HL-60 (cell line): ENCODE data around the gene INPP5B.
"Not testable (repeated sequence)": the region's sequence is repeated elsewhere in the genome, so short reads cannot be mapped to it uniquely, and the experiment has no call there.

Experiments
- DNase-seq, 2 experiments: peaks; one replicate each; pipeline ENCODE4 v3.0.0-alpha.2; 2010 to 2020; ENCODE audit warnings: low read depth in 1 of 2, low spot score in 1 of 2
- H3K27ac ChIP-seq: fragments of 250-450 bp; sonication (Bioruptor Pico); replicated peaks from 2 replicates; pipeline ENCODE4 v1.5.1; 2020; ENCODE audit warnings: mild to moderate bottlenecking, moderate library complexity
- H3K27me3 ChIP-seq: fragments of 250-450 bp; sonication (Bioruptor Pico); 2 replicates; pipeline ENCODE4 v1.5.1; 2021; ENCODE audit warnings: mild to moderate bottlenecking, moderate library complexity; ENCODE audit not compliant: insufficient read depth, poor library complexity, severe bottlenecking
- H3K4me3 ChIP-seq: replicated peaks from 2 replicates; pipeline ENCODE4 v1.5.1; 2011; ENCODE audit warnings: mild to moderate bottlenecking, control low read depth, low read length; ENCODE audit not compliant: insufficient read depth
- CTCF ChIP-seq: IDR thresholded peaks from one replicate; pipeline ENCODE4 v1.5.1; 2011; ENCODE audit warnings: low read length, control low read depth, inconsistent platforms; ENCODE audit not compliant: insufficient read depth
- GABPA ChIP-seq: IDR thresholded peaks from 2 replicates; pipeline ENCODE4 v1.6.1; 2012; ENCODE audit warnings: low read depth
- POLR2AphosphoS5 ChIP-seq: IDR thresholded peaks from 2 replicates; pipeline ENCODE4 v1.6.1; 2012; ENCODE audit warnings: low read depth
- REST ChIP-seq: IDR thresholded peaks from 2 replicates; pipeline ENCODE4 v1.6.1; 2012; ENCODE audit warnings: low read depth; ENCODE audit not compliant: insufficient replicate concordance
- SPI1 ChIP-seq: IDR thresholded peaks from 2 replicates; pipeline ENCODE4 v1.6.1; 2012; ENCODE audit warnings: low read depth, mild to moderate bottlenecking, borderline replicate concordance

INPP5B gene

GRCh38 chr1:37940299-37940947, 6.4 kb downstream of the INPP5B start:
- no peaks in the 10 kb centered on the region for H3K27me3 ChIP-seq
- TF ChIP-seq CTCF (no peak), GABPA (no peak), POLR2AphosphoS5 (no peak), SPI1 (no peak), REST (no peak)
- no peak for DNase-seq
- no peak overlapping the region for H3K4me3 ChIP-seq
- no peak overlapping the region for H3K27ac ChIP-seq

GRCh38 chr1:37936760-37937159, 10.1 kb downstream of the INPP5B start:
- H3K27me3 ChIP-seq, H3K27ac ChIP-seq, DNase-seq, H3K4me3 ChIP-seq: not testable (repeated sequence)

GRCh38 chr1:37932759-37933158, 14.1 kb downstream of the INPP5B start:
- Histone ChIP-seq H3K4me3 (no peak overlapping the region), H3K27me3 (no peaks in the 10 kb centered on the region), H3K27ac (no peak overlapping the region)
- TF ChIP-seq SPI1 (no peak), CTCF (no peak), POLR2AphosphoS5 (no peak), REST (no peak), GABPA (no peak)
- DNase-seq, result no peak

GRCh38 chr1:37931361-37932158, 15.3 kb downstream of the INPP5B start:
- no peak; the same call in 1 of the 2 replicates for TF ChIP-seq SPI1
- TF ChIP-seq POLR2AphosphoS5, result peak; percentile 75
- H3K4me3 ChIP-seq, result peak overlapping the region; percentile 67
- no peaks in the 10 kb centered on the region for H3K27me3 ChIP-seq
- DNase-seq, result peak; percentile 84 to 98
- H3K27ac ChIP-seq, result peak overlapping the region; percentile 66
